ENCODE results near the gene VPS4A. TPM values are rescaled to one million over a fixed set of nuclear protein-coding genes. Genes with fewer than 3 reads are reported as not detected.

Gene VPS4A
- polyA plus RNA-seq, 1 of the 3 experiments (the other 2 are of a cell fraction): 20.8 TPM

- H3K9me3 ChIP-seq: no peaks in the 10 kb centered on the region
- H3K9ac ChIP-seq: no peak overlapping the region
- TF ChIP-seq JUND (IDR thresholded peaks at IDR 0.05) (no peak), RCOR1 (IDR thresholded peaks at IDR 0.05; ENCODE audit: low read length) (no peak), IRF3 (IDR thresholded peaks at IDR 0.05; ENCODE audit: low read depth, low read length) (no peak), GATA2 (CRISPR knock-in tag; IDR thresholded peaks at IDR 0.05) (no peak), MEF2A (IDR thresholded peaks at IDR 0.05; ENCODE audit: borderline replicate concordance, low read depth) (no peak), TAF1 (IDR thresholded peaks at IDR 0.05; ENCODE audit: borderline replicate concordance, low read depth, low read length) (no peak), TCF12 (IDR thresholded peaks at IDR 0.05) (no peak), NRF1 (IDR thresholded peaks at IDR 0.05; ENCODE audit: low read depth, low read length) (no peak), FOXM1 (IDR thresholded peaks at IDR 0.05; ENCODE audit: low read depth) (no peak), EZH2phosphoT487 (IDR thresholded peaks at IDR 0.05; ENCODE audit: borderline replicate concordance, low read depth) (no peak), MXI1 (IDR thresholded peaks at IDR 0.05; ENCODE audit: low read depth, low read length) (no peak), RFX5 (IDR thresholded peaks at IDR 0.05; ENCODE audit: low read length) (no peak), ZBTB33 (IDR thresholded peaks at IDR 0.05; ENCODE audit: borderline replicate concordance, low read depth) (no peak), NFIC (IDR thresholded peaks at IDR 0.05; ENCODE audit: borderline replicate concordance) (no peak)
- no peak overlapping the region for H3K27ac ChIP-seq (ENCODE audit: low read depth in 2 of 2, low read length in 1 of 2)
- H4K20me1 ChIP-seq (ENCODE audit: insufficient read depth): peaks cover 60% of the 10 kb centered on the region
- DNase-seq: no peak
- ChIA-PET CTCF (interaction anchor here (0.9 kb wide), 1 partner anchor 12 kb away, joined by 3 read pairs; no protein-coding TSS in a partner anchor), POLR2A (no interaction called here)
- H3K79me2 ChIP-seq (ENCODE audit: insufficient read depth): peaks cover 74% of the 10 kb centered on the region
- H3K4me3 ChIP-seq (ENCODE audit: low read depth in 2 of 2, low read length in 1 of 2): no peak overlapping the region
- H2AFZ ChIP-seq (ENCODE audit: low read depth): no peak overlapping the region
- peaks cover 57 to 79% of the 10 kb centered on the region in 2 experiments for H3K36me3 ChIP-seq (replicated peaks in 1 of 2; ENCODE audit: control insufficient read depth in 1 of 2, insufficient read depth in 2 of 2, low read length in 1 of 2)
- peaks cover 19% of the 10 kb centered on the region for H3F3A ChIP-seq (replicated peaks; ENCODE audit: insufficient read depth)
- WGBS (ENCODE audit: low lambda C conversion rate): 85% methylated on average over 6 of the region's 14 CpGs
- peaks cover 7 to 26% of the 10 kb centered on the region in 2 experiments for H3K4me1 ChIP-seq (ENCODE audit: control insufficient read depth in 1 of 2, insufficient read depth in 2 of 2, low read depth in 1 of 2, low read length in 1 of 2)
- no peaks in the 10 kb centered on the region for H3K9me2 ChIP-seq
- no peak overlapping the region for H3K4me2 ChIP-seq
- no peaks in the 10 kb centered on the region for H3K27me3 ChIP-seq (ENCODE audit: insufficient read depth)
These were observed 12.3 kb downstream of the VPS4A start for GRCh38 chr16:69323415-69323814.

- Histone ChIP-seq H3K4me2 (no peak overlapping the region), H3K79me2 (ENCODE audit: insufficient read depth) (peaks cover 81% of the 10 kb centered on the region), H3K4me3 (ENCODE audit: low read depth in 2 of 2, low read length in 1 of 2) (no peak overlapping the region), H3K9me3 (no peaks in the 10 kb centered on the region), H3K27ac (ENCODE audit: low read depth in 2 of 2, low read length in 1 of 2) (peak overlapping the region in 1 of 2 experiments; percentile 40; a peak in 1 of 4 replicates), H3K27me3 (ENCODE audit: insufficient read depth) (no peaks in the 10 kb centered on the region), H3K9me2 (no peaks in the 10 kb centered on the region), H4K20me1 (ENCODE audit: insufficient read depth) (peaks cover 66% of the 10 kb centered on the region), H3K9ac (no peak overlapping the region), H3K4me1 (ENCODE audit: control insufficient read depth in 1 of 2, insufficient read depth in 2 of 2, low read depth in 1 of 2, low read length in 1 of 2) (peaks cover 11 to 33% of the 10 kb centered on the region in 2 experiments), H3F3A (replicated peaks; ENCODE audit: insufficient read depth) (peaks cover 19% of the 10 kb centered on the region), H3K36me3 (replicated peaks in 1 of 2; ENCODE audit: control insufficient read depth in 1 of 2, insufficient read depth in 2 of 2, low read length in 1 of 2) (peaks cover 59 to 77% of the 10 kb centered on the region in 2 experiments), H2AFZ (ENCODE audit: low read depth) (no peak overlapping the region)
- ChIA-PET CTCF (interaction anchor here (1.0 kb wide), 2 partner anchors 174 to 476 kb away, joined by 3 read pairs; no protein-coding TSS in a partner anchor), POLR2A (interaction anchor here (1.4 kb wide), 1 partner anchor 12 kb away, joined by 7 read pairs; no protein-coding TSS in a partner anchor)
- WGBS (ENCODE audit: low lambda C conversion rate): 44% methylated on average over 2 of the region's 8 CpGs
- DNase-seq: peak; percentile 57
- TF ChIP-seq IRF3 (IDR thresholded peaks at IDR 0.05; ENCODE audit: low read depth, low read length): no peak
- no peak; the same call in 1 of the 2 replicates for TF ChIP-seq NFIC (IDR thresholded peaks at IDR 0.05; ENCODE audit: borderline replicate concordance)
These were observed 12.9 kb downstream of the VPS4A start for GRCh38 chr16:69324013-69324531.
